Measurements from ENCODE around the gene TCEAL9. TPM values are rescaled to one million over a fixed set of nuclear protein-coding genes. Genes with fewer than 3 reads are reported as not detected.

The TCEAL9 gene
- total RNA-seq, 4 donors from 2014 or later = 55.2 to 129 (median 70.8) TPM

Small RNA genes within 50 kb of the gene (small RNA-seq; reads per million reads assigned to genes)
- not detected for gene Z92846.1

Other genes with a start within 250 kb of the TCEAL9 start
- 10 to 100 TPM; 20.5 to 33.6 (median 29.4) TPM for gene BEX4, start 141.4 kb upstream of the TCEAL9 start, total RNA-seq
- 10 to 100 TPM; 28.9 to 60.2 (median 49.7) TPM for gene TCEAL8, start 101.4 kb upstream of the TCEAL9 start, total RNA-seq
- gene TCEAL5, start 79.8 kb upstream of the TCEAL9 start, total RNA-seq = 1 to 10 TPM in 1 of 4 donors, not detected in 3; 2.9 TPM
- gene BEX2, start 45.5 kb upstream of the TCEAL9 start, total RNA-seq = 10 to 100 TPM in 2 of 4 donors, 1 to 10 TPM in 1, not detected in 1; 2.8 to 13.1 (median 12.6) TPM
- gene TCEAL7, start 26.3 kb upstream of the TCEAL9 start, total RNA-seq = 10 to 100 TPM in 1 of 4 donors, 1 to 10 TPM in 3; 2.0 to 18.5 (median 6.7) TPM
- 100 to 1,000 TPM in 3 of 4 donors, 10 to 100 TPM in 1; 68.5 to 157 (median 110) TPM for gene BEX3, start 20.0 kb downstream of the TCEAL9 start, total RNA-seq
- gene RAB40A, start 163.0 kb downstream of the TCEAL9 start, total RNA-seq = 1 to 10 TPM in 1 of 4 donors, under 1 TPM in 2, not detected in 1; 0.19 to 1.3 (median 0.44) TPM
- 100 to 1,000 TPM in 3 of 4 donors, 10 to 100 TPM in 1; 90.0 to 221 (median 107) TPM for gene TCEAL4, start 229.0 kb downstream of the TCEAL9 start, total RNA-seq